Immature natural killer cell (primary cell): ENCODE data around the gene GLB1L2. TPM values are rescaled to one million over a fixed set of nuclear protein-coding genes. Genes with fewer than 3 reads are reported as not detected.
"Not testable (repeated sequence)": the region's sequence is repeated elsewhere in the genome, so short reads cannot be mapped to it uniquely, and the experiment has no call there.

Experiments used
- DNase-seq, 3 donors: peaks; one replicate each; pipeline ENCODE4 v3.0.0; 2022; ENCODE audit warnings: mixed read lengths in 1 of 3
- H3K27ac Mint-ChIP-seq, 6 donors: one replicate each; pipeline ENCODE4 v1.8.0; 2020; ENCODE audit warnings: mixed read lengths in 6 of 6, mild to moderate bottlenecking in 5 of 6, inconsistent platforms in 4 of 6, moderate library complexity in 3 of 6
- H3K27me3 Mint-ChIP-seq, 3 donors: one replicate each; pipeline ENCODE4 v1.8.0; 2020 to 2021; ENCODE audit warnings: low read depth in 3 of 3, mild to moderate bottlenecking in 3 of 3, mixed read lengths in 3 of 3, moderate library complexity in 3 of 3, inconsistent platforms in 1 of 3
- H3K36me3 Mint-ChIP-seq, 3 donors: one replicate each; pipeline ENCODE4 v1.8.0; 2020; ENCODE audit warnings: mixed read lengths in 3 of 3, inconsistent platforms in 2 of 3, mild to moderate bottlenecking in 2 of 3
- H3K4me1 Mint-ChIP-seq, 2 donors: one replicate each; pipeline ENCODE4 v1.8.0; 2020; ENCODE audit warnings: inconsistent platforms in 2 of 2, mild to moderate bottlenecking in 2 of 2, mixed read lengths in 2 of 2, moderate library complexity in 1 of 2
- H3K4me3 Mint-ChIP-seq, 5 donors: one replicate each; pipeline ENCODE4 v1.8.0; 2020; ENCODE audit warnings: mild to moderate bottlenecking in 5 of 5, mixed read lengths in 5 of 5, inconsistent platforms in 3 of 5, moderate library complexity in 3 of 5
- H3K9me3 Mint-ChIP-seq, 6 donors: one replicate each; pipeline ENCODE4 v1.8.0; 2020; ENCODE audit warnings: mild to moderate bottlenecking in 6 of 6, mixed read lengths in 6 of 6, inconsistent platforms in 4 of 6, moderate library complexity in 3 of 6
- polyA plus RNA-seq, 3 donors: library from polyadenylated mRNA; unstranded; fragments of 300-500 nt; fragmentation: Illumina TruSeq; gene quantifications; one replicate each; pipeline ENCODE4 v1.2.3, GENCODE V29; 2021

The GLB1L2 gene, protein sequence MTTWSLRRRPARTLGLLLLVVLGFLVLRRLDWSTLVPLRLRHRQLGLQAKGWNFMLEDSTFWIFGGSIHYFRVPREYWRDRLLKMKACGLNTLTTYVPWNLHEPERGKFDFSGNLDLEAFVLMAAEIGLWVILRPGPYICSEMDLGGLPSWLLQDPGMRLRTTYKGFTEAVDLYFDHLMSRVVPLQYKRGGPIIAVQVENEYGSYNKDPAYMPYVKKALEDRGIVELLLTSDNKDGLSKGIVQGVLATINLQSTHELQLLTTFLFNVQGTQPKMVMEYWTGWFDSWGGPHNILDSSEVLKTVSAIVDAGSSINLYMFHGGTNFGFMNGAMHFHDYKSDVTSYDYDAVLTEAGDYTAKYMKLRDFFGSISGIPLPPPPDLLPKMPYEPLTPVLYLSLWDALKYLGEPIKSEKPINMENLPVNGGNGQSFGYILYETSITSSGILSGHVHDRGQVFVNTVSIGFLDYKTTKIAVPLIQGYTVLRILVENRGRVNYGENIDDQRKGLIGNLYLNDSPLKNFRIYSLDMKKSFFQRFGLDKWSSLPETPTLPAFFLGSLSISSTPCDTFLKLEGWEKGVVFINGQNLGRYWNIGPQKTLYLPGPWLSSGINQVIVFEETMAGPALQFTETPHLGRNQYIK
- 1 to 10 TPM in 2 of 3 donors, not detected in 1; 1.4 to 1.7 TPM for polyA plus RNA-seq

DNA sequence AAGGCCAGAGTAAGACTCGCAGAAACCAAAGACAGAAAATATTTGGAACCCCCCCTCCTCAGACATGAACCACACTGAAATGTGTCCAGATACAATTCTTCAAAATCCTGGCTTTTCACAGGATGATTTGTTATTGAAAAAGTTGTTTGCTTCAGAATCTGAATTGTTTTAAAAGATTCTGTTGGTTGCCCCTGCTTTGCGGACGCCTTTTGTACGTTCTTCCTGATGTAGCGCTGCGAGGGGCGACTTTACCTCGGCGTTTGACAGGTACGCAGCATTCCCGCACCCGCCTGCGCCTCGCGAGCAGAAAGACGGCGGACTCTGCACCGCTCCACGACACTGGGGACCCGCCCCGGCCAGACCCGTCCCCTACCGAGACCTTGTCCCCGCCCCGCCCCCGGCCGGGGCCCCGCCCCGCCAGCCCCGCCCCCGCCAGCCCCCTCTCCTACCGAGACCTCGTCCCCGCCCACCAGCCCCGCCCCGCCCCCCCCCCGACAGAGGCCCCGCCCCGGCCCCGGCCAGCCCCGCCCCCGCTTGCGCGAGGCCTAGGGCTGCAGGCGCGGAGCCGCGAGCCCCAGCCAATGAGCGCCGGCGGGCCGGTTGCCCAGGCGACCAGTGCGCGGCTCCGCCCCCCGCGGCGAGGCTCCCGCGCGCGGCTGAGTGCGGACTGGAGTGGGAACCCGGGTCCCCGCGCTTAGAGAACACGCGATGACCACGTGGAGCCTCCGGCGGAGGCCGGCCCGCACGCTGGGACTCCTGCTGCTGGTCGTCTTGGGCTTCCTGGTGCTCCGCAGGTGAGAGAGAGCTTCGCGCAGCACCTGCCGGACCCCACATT lies at the start of gene GLB1L2:
TSS of gene GLB1L2 (plus strand) at position 635 of the 835 bp plus-strand sequence. CDS start at position 709, 74 bp downstream.
- DNase-seq, result peak; percentile 77 to 83 (median 81)
- Mint-ChIP-seq H3K27me3 (peaks cover 14 to 20% (median 16%) of the 10 kb centered on the region in 3 donors), H3K4me1 (peaks cover 13 to 19% of the 10 kb centered on the region in 2 donors), H3K36me3 (no peaks in the 10 kb centered on the region), H3K27ac (peak within 1 kb of the TSS; percentile 42 to 87 (median 68)), H3K9me3 (no peaks in the 10 kb centered on the region), H3K4me3 (peak within 1 kb of the TSS; percentile 80 to 91 (median 87))

DNA sequence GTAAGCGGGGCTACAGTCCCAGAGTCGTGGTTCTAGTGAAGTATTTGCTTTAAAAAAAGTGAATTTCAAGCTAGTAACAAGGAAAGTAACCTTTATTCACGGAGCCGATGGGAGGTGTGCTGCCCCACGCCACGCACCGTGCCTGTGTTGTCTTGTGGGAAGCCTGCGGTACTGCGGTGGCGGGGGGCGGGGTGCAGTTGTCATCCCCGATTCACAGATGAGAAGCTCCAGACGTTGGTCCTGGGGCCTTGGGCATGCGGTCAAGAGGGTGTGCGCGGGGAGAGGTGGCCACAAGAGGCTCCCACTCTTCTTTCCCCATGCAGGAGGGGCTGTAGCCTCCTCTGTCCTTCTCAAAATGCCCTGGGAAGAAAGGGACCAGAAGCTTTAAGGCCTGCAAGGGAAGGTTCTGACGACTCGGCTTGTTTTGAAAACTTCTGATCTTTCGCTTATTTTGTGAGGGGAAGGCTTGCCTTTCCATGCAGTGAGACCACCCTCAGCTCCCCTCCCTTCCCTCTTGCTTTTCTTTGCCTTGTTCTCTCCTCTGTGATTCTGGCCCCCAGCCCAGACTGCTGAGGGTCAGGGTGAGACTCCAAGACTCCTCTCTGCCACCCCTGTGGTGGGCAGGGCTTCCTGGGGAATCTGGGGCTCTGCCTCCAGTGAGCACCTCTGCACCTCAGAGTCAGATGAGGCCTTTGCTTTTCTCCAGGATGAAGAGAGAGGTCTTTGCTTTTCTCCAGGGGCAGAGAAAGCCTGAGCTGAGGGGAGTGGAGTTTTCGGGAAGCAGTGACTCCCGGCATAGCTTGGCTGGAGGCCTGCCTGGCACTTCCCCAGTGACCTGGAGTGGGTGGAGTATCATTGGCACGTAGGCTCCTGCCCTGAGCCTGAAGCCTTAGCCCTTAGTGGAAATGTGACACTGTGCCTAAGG lies 49.4 kb upstream of the GLB1L2 start:
- H3K27ac Mint-ChIP-seq, result no peak overlapping the region
- H3K27me3 Mint-ChIP-seq, result peaks cover 9 to 17% (median 17%) of the 10 kb centered on the region in 3 donors
- H3K4me1 Mint-ChIP-seq, result peaks cover 2% of the 10 kb centered on the region in 2 donors

DNA sequence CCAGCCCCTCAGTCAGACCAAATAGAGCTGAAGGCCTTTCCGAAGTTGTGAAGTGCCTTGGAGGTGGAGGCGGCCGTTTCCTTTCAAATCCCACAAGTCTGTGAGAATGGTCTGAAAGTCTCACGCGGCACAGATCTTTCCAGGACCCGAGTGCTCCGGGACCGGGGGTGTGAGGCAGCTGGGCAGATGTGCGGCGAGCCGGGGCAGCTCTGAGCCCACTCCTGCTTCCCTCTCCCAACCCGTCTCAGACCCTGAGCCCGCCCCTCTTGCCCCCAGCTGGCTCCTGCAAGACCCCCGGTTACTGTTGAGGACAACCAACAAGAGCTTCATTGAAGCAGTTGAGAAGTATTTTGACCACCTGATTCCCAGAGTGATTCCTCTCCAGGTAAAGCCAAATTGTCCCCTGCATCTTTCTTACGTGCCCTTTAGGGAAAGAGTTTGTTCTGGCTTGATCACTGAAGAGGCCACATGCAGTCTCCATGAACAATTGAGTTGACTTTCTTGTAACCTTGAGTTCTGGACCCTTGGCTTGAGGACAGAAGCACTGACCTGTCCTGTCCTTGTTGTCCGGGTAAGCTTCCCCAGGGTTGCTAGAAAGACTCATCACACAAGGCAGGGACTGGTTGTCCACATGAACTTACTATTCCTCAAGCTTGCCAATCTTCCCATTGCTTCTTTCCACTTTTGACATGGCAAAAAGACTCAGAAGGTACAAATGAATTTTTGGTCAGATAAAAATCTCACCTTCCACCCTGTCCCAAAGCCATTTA lies 48.1 kb upstream of the GLB1L2 start:
- Mint-ChIP-seq H3K4me3 (no peak overlapping the region), H3K27me3 (peaks cover 7 to 12% (median 10%) of the 10 kb centered on the region in 3 donors), H3K27ac (no peak overlapping the region), H3K36me3 (peaks cover 0 to 2% (median 2%) of the 10 kb centered on the region in 3 donors), H3K4me1 (no peaks in the 10 kb centered on the region), H3K9me3 (peaks cover 0 to 3% (median 0%) of the 10 kb centered on the region in 6 donors)
- no peak for DNase-seq

More for the DNA sequence above, 49.4 kb upstream of the GLB1L2 start:
- DNase-seq, result no peak
- Mint-ChIP-seq H3K36me3 (peaks cover 0 to 5% (median 4%) of the 10 kb centered on the region in 3 donors), H3K9me3 (peaks cover 0 to 7% (median 0%) of the 10 kb centered on the region in 6 donors), H3K4me3 (no peak overlapping the region)

DNA sequence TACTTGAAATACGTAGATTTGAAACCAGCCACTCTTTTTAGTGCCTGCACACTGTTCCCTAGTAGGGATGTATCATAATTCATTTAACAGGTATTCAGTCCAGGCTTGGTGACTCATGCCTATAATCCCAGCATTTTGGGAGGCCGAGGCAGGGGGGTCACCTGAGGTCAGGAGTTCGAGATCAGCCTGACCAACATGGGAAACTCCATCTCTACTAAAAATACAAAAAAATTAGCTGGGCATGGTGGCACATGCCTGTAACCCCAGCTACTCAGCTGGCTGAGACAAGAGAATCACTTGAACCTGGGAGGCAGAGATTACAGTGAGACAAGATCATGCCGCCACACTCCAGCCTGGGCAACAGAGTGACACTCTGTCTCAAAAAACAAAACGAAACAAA lies 47.4 kb upstream of the GLB1L2 start:
- not testable (repeated sequence) for H3K36me3 Mint-ChIP-seq, H3K27ac Mint-ChIP-seq, H3K27me3 Mint-ChIP-seq, H3K4me1 Mint-ChIP-seq, H3K4me3 Mint-ChIP-seq, DNase-seq, H3K9me3 Mint-ChIP-seq

DNA sequence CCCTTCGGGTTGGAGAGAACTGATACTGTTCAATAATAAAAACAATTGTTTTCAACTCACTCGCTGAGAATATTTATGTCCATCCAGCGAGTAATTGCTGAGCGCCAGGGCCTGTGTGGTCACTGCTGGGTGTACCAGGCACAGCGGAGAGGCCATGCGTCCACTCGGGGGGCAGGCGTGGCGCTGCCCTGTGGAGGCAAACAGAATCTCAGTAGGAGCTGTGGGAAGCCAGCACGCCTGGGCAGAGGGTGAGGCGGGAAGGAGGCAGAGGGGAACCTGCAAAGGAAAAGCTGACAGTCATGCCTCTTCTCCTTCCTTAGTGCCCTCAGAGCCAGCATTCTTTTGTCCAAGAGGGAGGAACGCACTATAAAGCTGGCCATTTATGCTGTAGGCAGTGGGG lies 44.2 kb upstream of the GLB1L2 start:
- H3K4me1 Mint-ChIP-seq, result no peaks in the 10 kb centered on the region
- H3K4me3 Mint-ChIP-seq, result no peak overlapping the region
- H3K9me3 Mint-ChIP-seq, result no peaks in the 10 kb centered on the region
- no peak overlapping the region for H3K27ac Mint-ChIP-seq
- no peak for DNase-seq
- H3K36me3 Mint-ChIP-seq, result peaks cover 0 to 4% (median 0%) of the 10 kb centered on the region in 3 donors
- H3K27me3 Mint-ChIP-seq, result peaks cover 0 to 3% (median 2%) of the 10 kb centered on the region in 3 donors

DNA sequence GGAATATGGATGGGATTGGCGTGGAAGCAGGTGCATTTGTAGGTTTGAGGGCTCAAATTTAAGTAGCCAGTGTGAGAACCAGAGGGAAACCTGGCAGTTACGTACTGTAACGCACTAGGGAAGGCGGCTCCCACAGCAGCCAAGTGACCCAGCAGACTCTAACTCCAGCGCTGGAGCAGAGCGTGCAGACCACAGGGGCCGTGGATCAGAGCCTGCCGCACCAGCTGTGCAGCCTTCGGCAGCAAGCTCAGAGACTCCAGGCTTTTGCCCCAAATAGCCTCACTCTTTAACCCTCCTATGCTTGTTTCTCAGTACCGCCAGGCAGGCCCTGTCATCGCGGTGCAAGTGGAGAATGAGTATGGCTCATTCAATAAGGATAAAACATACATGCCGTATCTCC lies 43.3 kb upstream of the GLB1L2 start:
- no peak for DNase-seq
- Mint-ChIP-seq H3K36me3 (peaks cover 0 to 4% (median 0%) of the 10 kb centered on the region in 3 donors), H3K4me3 (no peak overlapping the region), H3K27me3 (peaks cover 0 to 3% (median 2%) of the 10 kb centered on the region in 3 donors), H3K4me1 (no peaks in the 10 kb centered on the region), H3K27ac (no peak overlapping the region), H3K9me3 (no peaks in the 10 kb centered on the region)

DNA sequence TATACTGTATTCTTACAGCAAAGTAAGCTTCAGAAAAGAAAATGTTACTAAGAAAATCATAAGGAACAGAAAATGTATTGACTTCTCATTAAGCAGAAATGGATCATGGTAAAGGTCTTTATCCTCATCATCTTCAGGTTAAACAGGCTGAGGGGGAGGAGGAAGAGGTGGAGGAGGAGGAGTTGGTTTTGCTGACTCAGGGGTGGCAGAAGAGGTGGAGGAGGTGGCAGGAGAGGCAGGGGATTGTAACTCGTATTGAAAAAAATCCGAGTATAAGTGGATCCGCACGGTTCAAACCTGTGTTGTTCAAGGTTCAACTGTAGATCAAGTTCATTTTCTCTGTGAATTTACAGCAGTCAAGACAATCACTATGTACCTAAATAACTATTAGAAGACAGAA lies 42.6 kb upstream of the GLB1L2 start:
- peak overlapping the region in 1 of 6 donors; percentile 12 for H3K27ac Mint-ChIP-seq
- no peaks in the 10 kb centered on the region for H3K9me3 Mint-ChIP-seq
- H3K27me3 Mint-ChIP-seq, result peaks cover 0 to 4% (median 3%) of the 10 kb centered on the region in 3 donors
- no peak overlapping the region for H3K4me3 Mint-ChIP-seq
- no peaks in the 10 kb centered on the region for H3K4me1 Mint-ChIP-seq
- peaks cover 0 to 4% (median 0%) of the 10 kb centered on the region in 3 donors for H3K36me3 Mint-ChIP-seq
- no peak for DNase-seq

DNA sequence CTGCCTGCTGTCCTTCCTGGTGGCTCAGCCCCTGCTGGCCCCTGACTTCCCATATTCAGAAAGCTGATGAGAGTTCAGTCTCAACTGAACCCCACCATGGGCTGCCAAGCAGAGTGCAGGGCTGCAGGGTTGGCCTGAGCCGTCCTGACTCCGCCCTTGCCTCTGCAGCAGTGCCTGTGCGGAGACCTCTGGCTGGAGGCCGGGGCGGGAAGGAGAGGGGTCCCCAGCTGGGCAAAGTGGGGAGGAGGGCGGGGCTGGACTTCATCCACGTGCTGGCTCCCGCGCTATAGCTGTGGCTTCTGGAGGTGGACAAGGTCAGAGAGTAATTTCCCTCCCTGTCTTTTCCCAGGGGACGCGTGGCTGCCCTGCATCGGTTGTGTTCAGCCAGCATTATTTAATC lies 42.0 kb upstream of the GLB1L2 start:
- H3K36me3 Mint-ChIP-seq, result peaks cover 0 to 4% (median 0%) of the 10 kb centered on the region in 3 donors
- H3K4me1 Mint-ChIP-seq, result no peaks in the 10 kb centered on the region
- no peak overlapping the region for H3K27ac Mint-ChIP-seq
- H3K9me3 Mint-ChIP-seq, result no peaks in the 10 kb centered on the region
- no peak for DNase-seq
- H3K4me3 Mint-ChIP-seq, result no peak overlapping the region
- H3K27me3 Mint-ChIP-seq, result peaks cover under 1 to 7% (median 5%) of the 10 kb centered on the region in 3 donors

DNA sequence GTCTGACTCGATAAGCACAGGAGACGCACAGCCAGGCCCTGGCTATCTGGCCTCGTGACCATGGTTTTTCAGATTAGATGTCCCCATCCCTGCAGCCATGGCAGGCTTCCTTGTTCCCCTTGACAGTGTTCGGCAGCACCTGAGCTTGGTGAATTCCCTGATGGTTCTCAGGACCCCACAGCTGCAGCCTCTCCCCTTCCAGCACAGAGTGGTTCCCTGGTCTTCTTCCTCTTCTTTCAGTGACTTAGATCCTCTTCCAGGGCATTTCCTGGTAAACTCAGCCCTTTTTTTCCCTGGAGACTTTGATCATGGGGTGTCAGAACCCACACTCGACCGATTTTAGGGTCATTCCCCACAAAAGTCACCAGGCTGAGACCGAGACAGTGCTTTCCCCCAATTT lies 41.1 kb upstream of the GLB1L2 start:
- H3K36me3 Mint-ChIP-seq, result peaks cover 0 to 4% (median 0%) of the 10 kb centered on the region in 3 donors
- H3K27ac Mint-ChIP-seq, result peak overlapping the region in 1 of 6 donors; percentile 11
- DNase-seq, result no peak
- peaks cover 0 to 2% (median 0%) of the 10 kb centered on the region in 6 donors for H3K9me3 Mint-ChIP-seq
- no peak overlapping the region for H3K4me3 Mint-ChIP-seq
- H3K4me1 Mint-ChIP-seq, result no peaks in the 10 kb centered on the region
- peaks cover 0 to 7% (median 5%) of the 10 kb centered on the region in 3 donors for H3K27me3 Mint-ChIP-seq

DNA sequence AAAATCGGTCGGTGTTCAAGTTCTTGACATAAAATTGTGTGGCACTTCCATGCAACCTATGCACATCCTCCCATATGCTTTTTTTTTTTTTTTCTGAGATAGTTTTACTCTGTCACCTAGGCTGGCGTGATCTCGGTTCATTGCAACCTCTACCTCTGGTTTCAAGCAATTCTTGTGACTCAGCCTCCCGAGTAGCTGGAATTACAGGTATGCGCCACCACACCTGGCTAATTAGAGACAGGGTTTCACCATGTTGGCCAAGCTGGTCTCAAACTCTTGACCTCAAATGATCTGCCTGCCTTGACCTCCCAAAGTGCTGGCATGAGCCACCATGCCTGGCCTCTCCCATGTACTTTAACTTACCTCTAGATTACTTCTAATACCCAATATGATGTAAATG lies 40.6 kb upstream of the GLB1L2 start:
- peak overlapping the region in 1 of 6 donors; percentile 11 for H3K27ac Mint-ChIP-seq
- no peak overlapping the region for H3K4me3 Mint-ChIP-seq
- peaks cover 0 to 3% (median 0%) of the 10 kb centered on the region in 6 donors for H3K9me3 Mint-ChIP-seq

DNA sequence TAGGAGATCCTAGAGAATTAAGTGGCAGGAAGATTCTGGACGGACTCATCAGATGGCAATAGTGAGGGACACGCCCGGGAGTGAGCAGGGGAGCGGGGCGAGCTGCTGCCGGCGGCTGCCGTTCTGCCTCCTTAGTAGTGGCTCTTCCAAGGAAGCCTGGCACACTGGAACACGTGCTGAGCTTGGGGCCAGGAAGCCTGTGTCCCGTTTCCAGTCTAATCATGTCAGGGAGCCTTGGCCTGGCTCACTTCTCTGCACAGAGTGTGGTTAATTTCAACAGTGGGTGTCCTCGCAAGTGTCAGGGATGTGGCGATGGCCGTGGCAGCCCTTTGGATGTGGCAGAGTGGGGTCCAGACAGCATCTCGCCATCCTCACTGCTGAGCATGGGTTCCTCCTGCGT lies 39.1 kb upstream of the GLB1L2 start:
- H3K4me1 Mint-ChIP-seq, result no peaks in the 10 kb centered on the region
- peaks cover 0 to 4% (median 0%) of the 10 kb centered on the region in 3 donors for H3K36me3 Mint-ChIP-seq
- no peak for DNase-seq
- H3K27ac Mint-ChIP-seq, result no peak overlapping the region
- peaks cover 0 to 5% (median 5%) of the 10 kb centered on the region in 3 donors for H3K27me3 Mint-ChIP-seq
- H3K4me3 Mint-ChIP-seq, result no peak overlapping the region
- peaks cover 0 to 3% (median 0%) of the 10 kb centered on the region in 6 donors for H3K9me3 Mint-ChIP-seq

More for the DNA sequence above, 40.6 kb upstream of the GLB1L2 start:
- DNase-seq, result no peak
- Mint-ChIP-seq H3K36me3 (peaks cover 0 to 4% (median 0%) of the 10 kb centered on the region in 3 donors), H3K27me3 (peaks cover 0 to 5% (median 5%) of the 10 kb centered on the region in 3 donors), H3K4me1 (no peaks in the 10 kb centered on the region)
